Endothelial cell of umbilical vein (primary cell): ENCODE data around the gene APP. TPM values are rescaled to one million over a fixed set of nuclear protein-coding genes. Genes with fewer than 3 reads are reported as not detected.

Experiments
- BruUV-seq: library from RNA; stranded (reverse); fragments of 400-500 nt; replicated peaks from 2 replicates; lab custom pipeline; 2021; lab: Mats Ljungman, UMichigan
- CTCF ChIA-PET: fragments of 300-600, 350-600 bp; sonication (Branson Sonifier 250); formaldehyde crosslinking; loops from one replicate; lab custom pipeline; 2021; ENCODE audit warnings: antibody characterized with exemption, inconsistent platforms; lab: Charles Lee
- POLR2A ChIA-PET: fragments of 300-600, 350-600 bp; sonication (Branson Sonifier 250); formaldehyde crosslinking; loops from one replicate; lab custom pipeline; 2021; ENCODE audit warnings: antibody characterized with exemption, inconsistent platforms; lab: Charles Lee
- DNase-seq: peaks from one replicate; pipeline ENCODE4 v3.0.0-alpha.2; 2011; ENCODE audit warnings: low read depth, low spot score
- FAIRE-seq: peaks from 2 replicates; lab custom pipeline; 2011; peaks lifted over from hg19 to GRCh38; lab: Jason Lieb, UNC
- H2AFZ ChIP-seq: 2 replicates; pipeline ENCODE4 v1.6.0; 2012; ENCODE audit warnings: low read depth, low read length, control low read depth, inconsistent platforms
- H3K27ac ChIP-seq: 2 replicates; pipeline ENCODE4 v1.5.1; 2011; ENCODE audit warnings: low read depth, mild to moderate bottlenecking, control low read depth, low read length, moderate library complexity; ENCODE audit not compliant: insufficient read depth
- H3K27me3 ChIP-seq, 2 experiments: 2 replicates each; pipeline versions ENCODE4 v1.6.0 to v1.6.1; 2011; ENCODE audit warnings: low read length in 2 of 2, mixed read lengths in 1 of 2; ENCODE audit not compliant: control insufficient read depth in 2 of 2, insufficient read depth in 2 of 2
- H3K36me3 ChIP-seq, 2 experiments: 2 replicates in 1 of 2; 3 replicates in 1 of 2; pipeline ENCODE4 v1.5.1; 2011; ENCODE audit warnings: low read length in 2 of 2, mild to moderate bottlenecking in 1 of 2, moderate library complexity in 1 of 2; ENCODE audit not compliant: control insufficient read depth in 2 of 2, insufficient read depth in 2 of 2; ENCODE audit errors: extremely low read depth in 1 of 2
- H3K4me1 ChIP-seq: 3 replicates; pipeline ENCODE4 v1.5.1; 2011; ENCODE audit warnings: mild to moderate bottlenecking, low read length; ENCODE audit not compliant: control insufficient read depth, insufficient read depth; ENCODE audit errors: extremely low read depth
- H3K4me2 ChIP-seq: 2 replicates; pipeline ENCODE4 v1.6.1; 2011; ENCODE audit warnings: low read length, control low read depth, mixed read lengths; ENCODE audit not compliant: insufficient read depth
- H3K4me3 ChIP-seq, 3 experiments: fragments of 200-600 bp in 1 of 3; sonication (generic), shearing (Covaris generic) in 1 of 3; replicated peaks in 1 of 3; 2 replicates each; pipeline ENCODE4 v1.5.1; 2011 to 2016; ENCODE audit warnings: control low read depth in 3 of 3, low read length in 3 of 3, mild to moderate bottlenecking in 2 of 3, inconsistent platforms in 1 of 3, low read depth in 1 of 3, moderate library complexity in 1 of 3; ENCODE audit not compliant: insufficient read depth in 1 of 3
- H3K79me2 ChIP-seq: 2 replicates; pipeline ENCODE4 v1.6.0; 2012; ENCODE audit warnings: low read length, inconsistent platforms; ENCODE audit not compliant: control insufficient read depth, insufficient read depth
- H3K9ac ChIP-seq: replicated peaks from 2 replicates; pipeline ENCODE3; 2011; ENCODE audit warnings: low read length, control low read depth; ENCODE audit not compliant: insufficient read depth; ENCODE audit errors: extremely low read depth
- H3K9me1 ChIP-seq: replicated peaks from 3 replicates; pipeline ENCODE4 v1.6.0; 2011; ENCODE audit warnings: mild to moderate bottlenecking, low read length; ENCODE audit not compliant: control insufficient read depth, insufficient read depth; ENCODE audit errors: extremely low read depth
- H3K9me3 ChIP-seq: replicated peaks from 2 replicates; pipeline ENCODE4 v1.5.1; 2012; ENCODE audit warnings: low read length, inconsistent platforms; ENCODE audit not compliant: control insufficient read depth, insufficient read depth
- H4K20me1 ChIP-seq: replicated peaks from 2 replicates; pipeline ENCODE3; 2011; ENCODE audit warnings: mild to moderate bottlenecking, low read length; ENCODE audit not compliant: control insufficient read depth, insufficient read depth; ENCODE audit errors: extremely low read depth
- EZH2 ChIP-seq: IDR thresholded peaks from 2 replicates; pipeline ENCODE4 v1.6.1; 2012; ENCODE audit warnings: borderline replicate concordance, low read depth, mild to moderate bottlenecking, moderate library complexity, low read length, inconsistent platforms; ENCODE audit not compliant: severe bottlenecking
- FOS ChIP-seq: IDR thresholded peaks from 2 replicates; pipeline ENCODE4 v1.6.1; 2011; ENCODE audit warnings: mild to moderate bottlenecking, low read length, moderate library complexity, borderline replicate concordance; ENCODE audit not compliant: insufficient read depth
- GATA2 ChIP-seq: IDR thresholded peaks from 2 replicates; pipeline ENCODE4 v1.7.0; 2011; ENCODE audit warnings: low read depth, mild to moderate bottlenecking, moderate library complexity, mixed read lengths, low read length; ENCODE audit not compliant: insufficient read length, insufficient read depth
- JUN ChIP-seq: IDR thresholded peaks from 2 replicates; pipeline ENCODE4 v1.6.1; 2011; ENCODE audit warnings: borderline replicate concordance, low read depth; ENCODE audit not compliant: insufficient read length, insufficient read depth
- MYC ChIP-seq: IDR thresholded peaks from one replicate; pipeline ENCODE4 v1.6.1; 2011; ENCODE audit warnings: mild to moderate bottlenecking, low read depth, low read length
- POLR2A ChIP-seq: IDR thresholded peaks from 2 replicates; pipeline ENCODE4 v1.6.1; 2012; ENCODE audit warnings: low read depth, mild to moderate bottlenecking, control low read depth, low read length
- POLR2AphosphoS5 ChIP-seq: IDR thresholded peaks from 2 replicates; pipeline ENCODE4 v1.6.1; 2012; ENCODE audit warnings: low read depth, mild to moderate bottlenecking, control low read depth, low read length, moderate library complexity; ENCODE audit not compliant: insufficient read depth
- dilution Hi-C: fragments of 300-500 bp; cut with MboI; formaldehyde crosslinking; loops from one replicate; pipeline ENCODE4 v1.15.0; 2019; ENCODE audit warnings: low sequenced_read_pairs; ENCODE audit not compliant: extremely low pct_ligation_motif_present
- intact Hi-C: fragments of 100-400 bp; cut with micrococcal nuclease; formaldehyde crosslinking; loops from one replicate; pipeline ENCODE4 v1.10.0; 2022
- polyA plus RNA-seq, 4 experiments: library from polyadenylated mRNA; depleted of rRNA in 3 of 4; stranded (reverse) in 3 of 4; unstranded in 1 of 4; fragments of >200 nt; gene quantifications; 2 replicates each; pipeline versions ENCODE4 v1.2.1 to v1.2.3, GENCODE V29; 2011 to 2012; ENCODE audit warnings: missing spikeins in 1 of 4
- total RNA-seq: library from RNA; stranded (reverse); gene quantifications from 2 replicates; pipeline ENCODE4 v1.2.3, GENCODE V29; 2021
- TF ChIP-seq, protein P1 (sequence below), 2 donors: IDR thresholded peaks; 1 replicate in 1 of 2; 2 replicates in 1 of 2; pipeline ENCODE4 v1.5.1; 2011; ENCODE audit warnings: low read length in 2 of 2, mild to moderate bottlenecking in 2 of 2, moderate library complexity in 2 of 2, control low read depth in 1 of 2, inconsistent platforms in 1 of 2, low read depth in 1 of 2; ENCODE audit not compliant: insufficient read depth in 1 of 2; ENCODE audit errors: extremely low read depth in 1 of 2
- TF ChIP-seq, protein P2 (sequence below): IDR thresholded peaks from 2 replicates; pipeline ENCODE4 v1.6.1; 2011; ENCODE audit not compliant: insufficient read depth, insufficient read length

APP gene
- total and polyA plus RNA-seq, 2 donors (not counting 3 experiments of a cell fraction or from before 2014, with no cell fraction given) = 914 to 928 TPM

DNA sequence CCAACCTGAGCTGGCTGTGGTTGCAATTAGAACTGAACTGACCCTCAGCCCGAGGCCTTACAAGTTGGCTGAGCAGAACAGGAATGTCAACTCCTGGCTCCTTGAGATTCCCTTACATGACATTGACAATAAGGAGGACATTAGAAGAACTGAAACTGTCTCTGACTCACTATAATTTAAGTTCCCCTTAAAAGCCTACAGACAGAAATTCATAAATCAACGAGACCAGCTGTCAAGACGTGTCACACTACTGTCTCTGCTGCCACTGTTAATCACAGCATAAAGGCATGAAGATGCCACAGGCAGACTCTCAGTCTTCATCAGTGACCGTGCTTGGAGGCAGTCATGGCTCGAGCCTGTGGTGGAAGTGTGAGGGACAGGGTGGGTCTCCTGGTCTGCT is 267.0 kb downstream of the APP start:
- Histone ChIP-seq H3K4me1 (peaks cover 38% of the 10 kb centered on the region), H3K4me2 (no peak overlapping the region), H3K4me3 (no peak overlapping the region), H3K27ac (no peak overlapping the region), H4K20me1 (peaks cover 3% of the 10 kb centered on the region), H3K9me3 (no peaks in the 10 kb centered on the region), H3K79me2 (peaks cover 13% of the 10 kb centered on the region), H2AFZ (no peak overlapping the region), H3K36me3 (peaks cover 5 to 15% of the 10 kb centered on the region in 2 experiments), H3K9me1 (no peaks in the 10 kb centered on the region), H3K9ac (no peak overlapping the region), H3K27me3 (no peaks in the 10 kb centered on the region)
- TF ChIP-seq POLR2AphosphoS5 (no peak), GATA2 (no peak), FOS (no peak), MYC (no peak), POLR2A (no peak), JUN (no peak), EZH2 (no peak)
- TF ChIP-seq, protein P1, sequence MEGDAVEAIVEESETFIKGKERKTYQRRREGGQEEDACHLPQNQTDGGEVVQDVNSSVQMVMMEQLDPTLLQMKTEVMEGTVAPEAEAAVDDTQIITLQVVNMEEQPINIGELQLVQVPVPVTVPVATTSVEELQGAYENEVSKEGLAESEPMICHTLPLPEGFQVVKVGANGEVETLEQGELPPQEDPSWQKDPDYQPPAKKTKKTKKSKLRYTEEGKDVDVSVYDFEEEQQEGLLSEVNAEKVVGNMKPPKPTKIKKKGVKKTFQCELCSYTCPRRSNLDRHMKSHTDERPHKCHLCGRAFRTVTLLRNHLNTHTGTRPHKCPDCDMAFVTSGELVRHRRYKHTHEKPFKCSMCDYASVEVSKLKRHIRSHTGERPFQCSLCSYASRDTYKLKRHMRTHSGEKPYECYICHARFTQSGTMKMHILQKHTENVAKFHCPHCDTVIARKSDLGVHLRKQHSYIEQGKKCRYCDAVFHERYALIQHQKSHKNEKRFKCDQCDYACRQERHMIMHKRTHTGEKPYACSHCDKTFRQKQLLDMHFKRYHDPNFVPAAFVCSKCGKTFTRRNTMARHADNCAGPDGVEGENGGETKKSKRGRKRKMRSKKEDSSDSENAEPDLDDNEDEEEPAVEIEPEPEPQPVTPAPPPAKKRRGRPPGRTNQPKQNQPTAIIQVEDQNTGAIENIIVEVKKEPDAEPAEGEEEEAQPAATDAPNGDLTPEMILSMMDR (IDR thresholded peaks at IDR 0.05; ENCODE audit: extremely low read depth in 1 of 2, insufficient read depth in 1 of 2, low read depth in 1 of 2, low read length in 2 of 2) = no peak
- TF ChIP-seq, protein P2, sequence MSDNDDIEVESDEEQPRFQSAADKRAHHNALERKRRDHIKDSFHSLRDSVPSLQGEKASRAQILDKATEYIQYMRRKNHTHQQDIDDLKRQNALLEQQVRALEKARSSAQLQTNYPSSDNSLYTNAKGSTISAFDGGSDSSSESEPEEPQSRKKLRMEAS = no peak
- intact Hi-C loops (no loop called here), dilution Hi-C loops (no loop called here)
- ChIA-PET CTCF (no interaction called here), POLR2A (no interaction called here)
- FAIRE-seq (no peak), DNase-seq (no peak)
- no TSS peak for BruUV-seq
